K562 (cell line): ENCODE measurements around the gene SLC31A1. TPM values are rescaled to one million over a fixed set of nuclear protein-coding genes. Genes with fewer than 3 reads are reported as not detected.

ENCODE experiments used
- ATAC-seq: fragments of 200-7000 bp; cut with Tn5 transposase; 3 replicates; pipeline ENCODE4 v1.9.1; 2020; ENCODE audit warnings: moderate library complexity
- BruUV-seq: library from RNA; stranded (reverse); fragments of 400-500 nt; replicated peaks from 2 replicates; lab custom pipeline; 2021; lab: Mats Ljungman, UMichigan
- CTCF ChIA-PET: fragments of 300-600 bp; formaldehyde crosslinking; extraction: SDS; loops from one replicate; lab custom pipeline; 2021; ENCODE audit warnings: low intra/inter-chr PET ratio; lab: Yijun Ruan, JAX
- POLR2A ChIA-PET: fragments of 300-600, 350-650 bp; sonication (Branson Sonifier 250); formaldehyde crosslinking; extraction: SDS; loops from one replicate; lab custom pipeline; 2021; ENCODE audit warnings: antibody characterized with exemption, inconsistent platforms; lab: Yijun Ruan, JAX
- DNase-seq, 4 experiments: peaks; one replicate each; pipeline versions ENCODE4 v3.0.0 to v3.0.0-alpha.2; 2011 to 2018; ENCODE audit warnings: low spot score in 3 of 4, mixed read lengths in 3 of 4; ENCODE audit errors: extremely low read depth in 1 of 4
- FAIRE-seq: peaks from 2 replicates; lab custom pipeline; 2011; peaks lifted over from hg19 to GRCh38; lab: Jason Lieb, UNC
- H2AFZ ChIP-seq: 2 replicates; pipeline ENCODE4 v1.6.0; 2011; ENCODE audit warnings: low read depth, low read length, control low read depth, inconsistent platforms
- H3K27ac ChIP-seq: fragments of 200-600 bp; 3 replicates; pipeline ENCODE4 v1.8.0; 2011; ENCODE audit warnings: low read depth, mild to moderate bottlenecking, control low read depth, inconsistent platforms, low read length, moderate library complexity, mixed read lengths; ENCODE audit errors: extremely low read depth
- H3K27me3 ChIP-seq, 2 experiments: fragments of 300-600 bp in 1 of 2; 2 replicates in 1 of 2; 3 replicates in 1 of 2; pipeline versions ENCODE4 v1.6.0 to v1.8.0; 2011; ENCODE audit warnings: inconsistent platforms in 2 of 2, low read length in 2 of 2, mild to moderate bottlenecking in 1 of 2, mixed read lengths in 1 of 2, moderate library complexity in 1 of 2; ENCODE audit not compliant: control insufficient read depth in 2 of 2, insufficient read depth in 2 of 2
- H3K36me3 ChIP-seq: fragments of 300-600 bp; 3 replicates; pipeline ENCODE4 v1.8.0; 2011; ENCODE audit warnings: mild to moderate bottlenecking, low read length, inconsistent platforms; ENCODE audit not compliant: control insufficient read depth, insufficient read depth
- H3K4me1 ChIP-seq, 2 experiments: fragments of 200-600 bp in 1 of 2; replicated peaks in 1 of 2; 2 replicates in 1 of 2; 3 replicates in 1 of 2; pipeline versions ENCODE4 v1.5.1 to v1.8.0; 2011; ENCODE audit warnings: inconsistent platforms in 2 of 2, low read length in 2 of 2, mild to moderate bottlenecking in 1 of 2, mixed read lengths in 1 of 2, moderate library complexity in 1 of 2; ENCODE audit not compliant: control insufficient read depth in 2 of 2, insufficient read depth in 2 of 2
- H3K4me2 ChIP-seq: 2 replicates; pipeline ENCODE4 v1.6.1; 2011; ENCODE audit warnings: low read length, control low read depth, inconsistent platforms, mixed read lengths; ENCODE audit not compliant: insufficient read depth
- H3K4me3 ChIP-seq: fragments of 200-600 bp; sonication (generic), shearing (Covaris generic); 2 replicates; pipeline ENCODE4 v1.5.1; 2016; ENCODE audit warnings: control low read depth, inconsistent platforms
- H3K79me2 ChIP-seq: fragments of 200-600 bp; 3 replicates; pipeline ENCODE4 v1.8.0; 2011; ENCODE audit warnings: low read length, inconsistent platforms; ENCODE audit not compliant: control insufficient read depth, insufficient read depth
- H3K9ac ChIP-seq, 2 experiments: 2 replicates each; pipeline versions ENCODE4 v1.6.0 to v1.6.1; 2011; ENCODE audit warnings: low read depth in 2 of 2, low read length in 2 of 2, control low read depth in 1 of 2, inconsistent platforms in 1 of 2, mild to moderate bottlenecking in 1 of 2, mixed read lengths in 1 of 2; ENCODE audit not compliant: insufficient read depth in 1 of 2
- H3K9me1 ChIP-seq: one replicate; pipeline ENCODE4 v1.6.0; 2011; ENCODE audit warnings: inconsistent platforms, mild to moderate bottlenecking, low read length, moderate library complexity; ENCODE audit not compliant: control insufficient read depth, insufficient read depth
- H3K9me3 ChIP-seq: replicated peaks from 2 replicates; pipeline ENCODE4 v1.5.1; 2011; ENCODE audit warnings: low read depth, low read length, inconsistent platforms; ENCODE audit not compliant: control insufficient read depth, insufficient read depth
- H4K20me1 ChIP-seq: replicated peaks from 2 replicates; pipeline ENCODE4 v1.6.1; 2011; ENCODE audit warnings: low read length, inconsistent platforms, mixed read lengths; ENCODE audit not compliant: control insufficient read depth, insufficient read depth
- CCAR2 ChIP-seq: fragments of 200-400 bp; formaldehyde crosslinking; IDR thresholded peaks from 2 replicates; pipeline ENCODE4 v1.6.1; 2017; ENCODE audit warnings: mild to moderate bottlenecking, low read depth, low read length
- MBD2 ChIP-seq: sonication (generic); IDR thresholded peaks from 2 replicates; pipeline ENCODE4 v1.6.1; 2016; ENCODE audit warnings: low read depth, borderline replicate concordance
- NFE2 ChIP-seq: IDR thresholded peaks from 2 replicates; pipeline ENCODE4 v1.6.1; 2014; ENCODE audit warnings: antibody characterized with exemption, low read depth
- PCBP2 ChIP-seq: fragments of 200-400 bp; formaldehyde crosslinking; IDR thresholded peaks from 2 replicates; pipeline ENCODE4 v1.6.1; 2018; ENCODE audit warnings: low read length, low read depth, mild to moderate bottlenecking, moderate library complexity; ENCODE audit not compliant: poor library complexity, severe bottlenecking
- PHB ChIP-seq: fragments of 250-450 bp; sonication (Bioruptor Pico); IDR thresholded peaks from 2 replicates; pipeline ENCODE4 v1.5.0; 2021
- SRSF7 ChIP-seq: fragments of 200-400 bp; formaldehyde crosslinking; optimal IDR thresholded peaks from 2 replicates; pipeline ENCODE3; 2017; ENCODE audit warnings: mild to moderate bottlenecking, low read depth, low read length
- ZFPM2 ChIP-seq: fragments of 250-450 bp; sonication (Bioruptor Pico); IDR thresholded peaks from 2 replicates; pipeline ENCODE4 v1.5.1; 2022; ENCODE audit warnings: mild to moderate bottlenecking
- ZNF274 ChIP-seq: IDR thresholded peaks from 2 replicates; pipeline ENCODE4 v1.6.1; 2011; ENCODE audit warnings: low read depth, mild to moderate bottlenecking, low read length, moderate library complexity, borderline replicate concordance
- WGBS: fragments of 100-300 bp; shearing (Covaris generic); methylation state at CpG from one replicate; pipeline ENCODE4 v1.1.6; 2016; ENCODE audit warnings: low coverage, mixed read lengths; ENCODE audit not compliant: insufficient coverage; ENCODE audit errors: missing lambda C conversion rate; 5-methylcytosine and 5-hydroxymethylcytosine counted together
- in situ Hi-C: fragments of 300-500 bp; cut with MboI; formaldehyde crosslinking; loops from 4 replicates; pipeline ENCODE4 v1.15.0; 2018; ENCODE audit warnings: inconsistent platforms, mixed read lengths
- intact Hi-C: fragments of 100-400 bp; cut with micrococcal nuclease; formaldehyde crosslinking; loops from 2 replicates; pipeline ENCODE4 v1.14.2; 2022
- polyA plus RNA-seq, 8 experiments: library from polyadenylated mRNA; depleted of rRNA in 4 of 8; stranded (reverse) in 5 of 8; unstranded in 3 of 8; fragments of >200 nt; fragmentation: Nextera tagmentation in 2 of 8; fragmentation: Illumina TruSeq in 1 of 8; extraction: Ambion mirVana in 2 of 8; extraction: Trizol in 1 of 8; gene quantifications; 2 replicates each; pipeline versions ENCODE4 v1.2.1 to v1.2.3, GENCODE V29; 2011 to 2014; ENCODE audit warnings: inconsistent platforms in 1 of 8, missing spikeins in 1 of 8
- total RNA-seq, 7 experiments: library from RNA; depleted of rRNA in 6 of 7; stranded (reverse); fragments of >200 nt in 6 of 7; fragmentation: Illumina TruSeq in 2 of 7; extraction: Trizol in 2 of 7; gene quantifications; 2 replicates each; pipeline versions ENCODE4 v1.2.1 to v1.2.3, GENCODE V29; 2011 to 2021; ENCODE audit warnings: low replicate concordance in 1 of 7
- TF ChIP-seq, protein P1 (sequence below): sonication (generic); formaldehyde crosslinking; IDR thresholded peaks from 2 replicates; pipeline ENCODE4 v1.8.0; 2022; ENCODE audit warnings: mild to moderate bottlenecking, missing genetic modification reagents

The SLC31A1 gene
- total and polyA plus RNA-seq, 9 of the 15 experiments (the other 6 are each of a cell fraction or from before 2014, with no cell fraction given) = 15.4 to 40.7 (median 25.9) TPM

DNA sequence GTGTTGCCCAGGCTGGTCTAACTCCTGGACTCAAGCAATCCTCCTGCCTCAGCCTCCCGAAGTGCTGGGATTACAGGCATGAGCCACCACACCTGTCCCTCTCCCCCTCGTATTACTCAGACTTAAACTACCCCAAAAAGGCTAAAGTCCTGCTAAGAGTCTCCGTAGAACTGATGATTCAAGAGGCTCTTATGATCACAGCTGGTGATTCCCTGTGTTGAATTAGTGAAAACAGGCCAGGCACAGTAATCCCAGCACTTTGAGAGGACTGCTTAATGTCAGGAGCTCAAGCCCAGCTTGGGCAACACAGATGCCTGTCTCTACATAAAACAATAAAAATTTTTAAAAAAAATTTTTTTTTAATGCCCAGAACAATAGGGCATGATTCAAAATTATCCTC, 44.8 kb downstream of the SLC31A1 start:
- peaks cover 0 to 4% of the 10 kb centered on the region in 2 experiments; a peak in 1 of 5 replicates for H3K4me1 ChIP-seq
- intact Hi-C loops = no loop called here
- H3K9me1 ChIP-seq = no peaks in the 10 kb centered on the region
- H3K4me2 ChIP-seq = no peak overlapping the region
- FAIRE-seq (no peak), ATAC-seq (no peak)
- H3K9ac ChIP-seq = no peak overlapping the region
- no peaks in the 10 kb centered on the region for H3K79me2 ChIP-seq
- in situ Hi-C loops = no loop called here
- no peaks in the 10 kb centered on the region for H4K20me1 ChIP-seq
- H3K36me3 ChIP-seq = peaks cover 46% of the 10 kb centered on the region
- BruUV-seq = no TSS peak
- TF ChIP-seq ZNF274 (no peak), PCBP2 (no peak), NFE2 (no peak), PHB (CRISPR knock-in tag) (no peak), CCAR2 (no peak), MBD2 (no peak), ZFPM2 (CRISPR knock-in tag) (no peak), SRSF7 (no peak)
- TF ChIP-seq, protein P1, sequence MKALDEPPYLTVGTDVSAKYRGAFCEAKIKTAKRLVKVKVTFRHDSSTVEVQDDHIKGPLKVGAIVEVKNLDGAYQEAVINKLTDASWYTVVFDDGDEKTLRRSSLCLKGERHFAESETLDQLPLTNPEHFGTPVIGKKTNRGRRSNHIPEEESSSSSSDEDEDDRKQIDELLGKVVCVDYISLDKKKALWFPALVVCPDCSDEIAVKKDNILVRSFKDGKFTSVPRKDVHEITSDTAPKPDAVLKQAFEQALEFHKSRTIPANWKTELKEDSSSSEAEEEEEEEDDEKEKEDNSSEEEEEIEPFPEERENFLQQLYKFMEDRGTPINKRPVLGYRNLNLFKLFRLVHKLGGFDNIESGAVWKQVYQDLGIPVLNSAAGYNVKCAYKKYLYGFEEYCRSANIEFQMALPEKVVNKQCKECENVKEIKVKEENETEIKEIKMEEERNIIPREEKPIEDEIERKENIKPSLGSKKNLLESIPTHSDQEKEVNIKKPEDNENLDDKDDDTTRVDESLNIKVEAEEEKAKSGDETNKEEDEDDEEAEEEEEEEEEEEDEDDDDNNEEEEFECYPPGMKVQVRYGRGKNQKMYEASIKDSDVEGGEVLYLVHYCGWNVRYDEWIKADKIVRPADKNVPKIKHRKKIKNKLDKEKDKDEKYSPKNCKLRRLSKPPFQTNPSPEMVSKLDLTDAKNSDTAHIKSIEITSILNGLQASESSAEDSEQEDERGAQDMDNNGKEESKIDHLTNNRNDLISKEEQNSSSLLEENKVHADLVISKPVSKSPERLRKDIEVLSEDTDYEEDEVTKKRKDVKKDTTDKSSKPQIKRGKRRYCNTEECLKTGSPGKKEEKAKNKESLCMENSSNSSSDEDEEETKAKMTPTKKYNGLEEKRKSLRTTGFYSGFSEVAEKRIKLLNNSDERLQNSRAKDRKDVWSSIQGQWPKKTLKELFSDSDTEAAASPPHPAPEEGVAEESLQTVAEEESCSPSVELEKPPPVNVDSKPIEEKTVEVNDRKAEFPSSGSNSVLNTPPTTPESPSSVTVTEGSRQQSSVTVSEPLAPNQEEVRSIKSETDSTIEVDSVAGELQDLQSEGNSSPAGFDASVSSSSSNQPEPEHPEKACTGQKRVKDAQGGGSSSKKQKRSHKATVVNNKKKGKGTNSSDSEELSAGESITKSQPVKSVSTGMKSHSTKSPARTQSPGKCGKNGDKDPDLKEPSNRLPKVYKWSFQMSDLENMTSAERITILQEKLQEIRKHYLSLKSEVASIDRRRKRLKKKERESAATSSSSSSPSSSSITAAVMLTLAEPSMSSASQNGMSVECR (CRISPR knock-in tag) = no peak
- TF ChIP-seq, all 486 proteins: peak for 0
- Histone ChIP-seq H2AFZ (no peak overlapping the region), H3K27ac (no peak overlapping the region), H3K27me3 (no peaks in the 10 kb centered on the region), H3K9me3 (no peaks in the 10 kb centered on the region), H3K4me3 (no peak overlapping the region)
- CTCF ChIA-PET = no interaction called here
- DNase-seq = no peak
- POLR2A ChIA-PET = interaction anchor here (0.6 kb wide), 1 partner anchor 1539 kb away, joined by 3 read pairs; no protein-coding TSS in a partner anchor
- WGBS = 79% methylated on average over 3 of the region's 3 CpGs
